Stimulated activated CD8-positive, alpha-beta memory T cell treated with anti-CD3 and anti-CD28 coated beads, Interleukin-7, amount 100 ng/mL, for 48 hours (primary cell): ENCODE data around the gene NUTM1.
"Not testable (repeated sequence)": the region's sequence is repeated elsewhere in the genome, so short reads cannot be mapped to it uniquely, and the experiment has no call there.

Source experiments
- DNase-seq, 2 donors: peaks; one replicate each; pipeline ENCODE4 v3.0.0-alpha.2; 2020; ENCODE audit warnings: low read depth in 1 of 2; ENCODE audit errors: extremely low read depth in 1 of 2

The NUTM1 gene

DNA sequence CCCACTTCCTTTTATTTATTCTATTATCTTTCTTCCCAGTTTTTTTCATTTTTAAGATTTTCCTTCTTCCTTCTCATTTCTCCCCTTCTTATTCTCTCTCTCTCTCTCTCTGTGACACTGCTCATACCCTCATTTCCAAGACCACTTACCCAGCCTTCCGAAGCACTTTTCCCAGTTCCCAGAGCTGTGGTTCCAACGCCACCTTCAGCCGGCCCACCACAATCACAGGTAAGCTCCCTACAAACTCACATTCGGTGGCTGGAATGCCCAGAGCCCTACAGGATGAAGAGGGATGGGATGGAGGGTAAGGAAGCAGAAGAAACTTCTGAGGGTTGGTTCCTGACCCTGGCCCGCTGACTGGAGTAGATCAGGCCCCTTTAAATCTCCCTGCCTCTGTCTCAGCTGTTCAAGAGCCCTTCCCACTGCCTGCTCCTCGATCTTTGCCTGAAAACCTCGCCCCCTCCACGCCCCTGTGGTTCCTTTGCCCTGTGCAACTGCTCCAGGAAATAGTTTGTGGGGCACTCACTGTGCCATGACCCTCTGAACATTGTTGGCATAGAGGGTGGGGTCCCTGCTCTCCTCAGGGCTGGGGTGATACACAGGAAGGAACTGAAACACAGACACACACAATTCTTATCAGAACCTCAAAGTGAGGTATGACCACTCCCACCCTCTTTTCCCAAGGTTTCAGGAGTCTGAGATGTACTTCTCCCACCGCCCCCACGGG is 19.1 kb downstream of the NUTM1 start:
- no peak for DNase-seq

GRCh38 chr15:34364041-34364440 is 20.9 kb downstream of the NUTM1 start:
- DNase-seq: no peak

- DNase-seq: no peak
Measured at GRCh38 chr15:34365091-34365825, 22.1 kb downstream of the NUTM1 start.

GRCh38 chr15:34365836-34366235 is 22.7 kb downstream of the NUTM1 start:
- DNase-seq: no peak

GRCh38 chr15:34366271-34367065 is 23.4 kb downstream of the NUTM1 start:
- DNase-seq: peak in 1 of 2 donors; percentile 45

DNA sequence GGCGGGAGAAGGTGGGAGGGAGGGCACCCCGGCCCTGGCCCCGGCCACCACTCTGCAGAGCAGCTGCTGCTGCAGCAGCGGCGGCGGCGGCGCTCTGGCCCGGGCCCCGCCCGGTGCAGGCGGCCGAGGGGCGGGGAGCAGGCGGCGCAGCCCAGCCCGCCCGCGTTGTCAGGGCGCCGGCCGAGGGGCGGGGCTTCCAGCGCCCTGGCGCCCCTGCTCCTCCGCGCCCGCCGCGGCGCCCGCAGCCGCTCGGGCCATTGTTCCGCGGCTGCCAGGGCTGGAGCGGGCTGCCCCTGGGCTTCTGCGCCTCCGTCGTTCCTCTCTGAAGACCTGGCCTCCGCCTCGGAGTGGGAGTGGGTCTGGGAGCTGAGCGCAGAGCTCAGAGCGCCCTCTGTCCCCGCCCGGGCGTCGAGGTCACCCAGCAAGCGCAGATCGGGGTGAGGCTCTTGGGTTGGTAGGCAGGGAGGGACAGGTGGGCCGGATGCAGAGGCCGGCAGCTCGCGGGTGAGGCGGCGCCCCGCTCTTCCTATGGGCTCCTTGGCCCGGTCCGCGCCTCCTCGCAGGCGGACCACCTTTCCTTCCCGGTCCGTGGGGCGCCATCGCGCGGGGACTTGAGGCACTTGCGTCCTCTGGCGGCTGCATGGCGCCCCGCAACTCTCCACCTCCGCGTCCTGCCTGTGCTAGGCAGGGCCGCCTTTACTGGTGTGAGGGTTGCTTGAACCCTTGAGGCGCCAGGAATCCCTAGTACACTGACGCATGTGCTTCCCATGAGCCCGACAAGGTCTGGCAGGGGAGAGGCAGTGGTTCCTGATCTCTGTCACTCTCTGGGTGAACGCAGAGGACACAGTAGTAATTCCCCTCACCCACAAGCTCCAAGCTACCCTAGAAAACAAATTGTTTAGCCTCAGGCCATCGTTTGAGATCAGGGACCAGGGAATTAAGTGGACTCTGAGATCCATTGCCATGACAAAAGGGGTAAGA is 24.3 kb downstream of the NUTM1 start, which contains the start of gene LPCAT4:
LPCAT4 (minus strand) TSS at position 96 of the 981 bp plus-strand sequence. CDS start 96 bp downstream, outside the sequence.
- DNase-seq: peak; percentile 77 to 80

DNA sequence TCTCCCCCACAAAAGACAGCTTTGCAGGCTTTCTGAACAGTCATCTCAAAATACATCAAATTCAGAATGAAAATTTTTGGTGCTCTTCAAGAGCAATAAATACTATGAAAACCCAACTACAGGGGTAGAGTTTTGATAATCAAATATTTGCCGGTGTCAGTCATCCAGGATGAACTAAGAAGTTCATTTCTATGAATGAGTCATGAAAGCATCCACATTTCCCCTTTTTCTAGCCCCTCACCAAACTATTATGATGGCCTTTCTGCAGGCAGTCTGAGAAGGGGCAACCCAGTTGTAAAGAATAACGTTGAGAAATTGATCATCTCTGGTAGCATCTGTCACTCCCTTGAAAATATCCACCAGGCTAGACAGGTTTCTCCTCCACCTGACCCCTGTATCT is 27.0 kb downstream of the NUTM1 start:
- no peak for DNase-seq

DNA sequence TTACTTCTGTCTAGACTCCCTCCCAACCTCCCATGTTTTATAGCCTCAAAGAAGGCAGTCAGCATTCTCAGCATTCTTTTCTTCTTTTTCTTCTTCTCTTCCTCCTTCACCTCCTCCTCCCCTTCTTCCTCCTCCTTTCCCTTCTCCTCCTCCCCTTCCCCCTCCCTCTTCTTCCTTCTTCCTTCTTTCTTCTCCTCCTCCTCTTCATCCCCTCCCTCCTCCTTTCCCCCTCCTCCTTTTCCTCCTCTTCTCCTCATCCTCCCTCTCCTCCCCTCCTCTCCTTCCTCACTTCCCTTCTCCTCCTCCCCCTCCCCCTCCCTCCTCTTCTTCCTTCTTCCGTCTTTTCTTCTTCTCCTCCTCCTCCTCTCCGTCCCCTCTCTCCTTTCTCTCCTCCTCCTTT is 27.5 kb downstream of the NUTM1 start:
- DNase-seq: no peak

DNA sequence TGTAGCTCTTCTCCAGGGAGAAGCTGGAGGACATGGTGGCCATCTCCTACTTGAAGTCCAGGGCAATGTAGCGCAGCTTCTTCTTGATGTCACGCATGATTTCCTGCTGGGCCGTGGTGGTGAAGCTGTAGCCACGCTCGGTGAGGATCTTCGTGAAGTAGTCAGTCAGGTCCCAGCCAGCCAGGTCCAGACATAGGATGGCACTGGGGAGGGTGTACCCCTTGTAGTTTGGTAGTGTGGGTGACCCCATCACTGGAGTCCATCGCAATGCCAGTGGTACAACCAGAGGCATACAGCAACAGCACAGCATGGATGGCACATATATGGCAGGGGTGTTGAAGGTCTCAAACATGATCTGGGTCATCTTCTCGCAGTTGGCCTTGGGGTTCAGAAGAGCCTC is 30.8 kb downstream of the NUTM1 start:
- no peak for DNase-seq

DNA sequence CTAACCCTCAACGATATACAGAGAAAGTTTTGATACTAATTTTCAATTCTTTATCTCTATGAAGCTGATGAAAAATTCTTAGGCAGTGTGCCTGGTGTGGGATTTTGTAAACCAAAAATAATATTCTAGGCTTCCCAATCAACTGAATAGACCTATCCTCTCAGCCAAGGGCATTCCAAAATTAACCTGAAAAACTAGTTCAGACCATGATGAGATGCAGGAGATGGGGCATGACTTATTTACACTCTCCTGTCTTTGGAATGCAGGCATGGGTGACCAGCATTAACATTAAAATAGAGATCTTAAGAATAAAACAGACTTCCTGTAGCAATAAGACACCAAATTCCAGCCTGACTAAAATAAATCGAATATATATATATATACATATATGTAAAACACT is 31.7 kb downstream of the NUTM1 start:
- DNase-seq: no peak

DNA sequence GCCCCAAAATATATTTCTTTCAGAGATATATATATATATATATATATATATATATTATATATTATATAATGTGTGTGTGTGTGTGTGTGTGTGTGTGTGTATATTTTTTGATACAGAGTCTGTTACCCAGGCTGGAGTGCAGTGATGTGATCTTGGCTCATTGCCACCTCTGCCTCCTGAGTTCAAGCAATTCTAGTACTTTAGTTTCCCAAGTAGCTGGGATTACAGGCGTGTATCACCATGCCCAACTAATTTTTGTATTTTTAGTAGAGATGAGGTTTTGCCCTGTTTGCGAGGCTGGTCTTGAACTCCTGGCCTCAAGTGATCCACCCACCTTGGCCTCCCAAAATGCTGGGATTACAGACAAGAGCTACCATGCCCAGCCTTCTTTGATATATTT is 32.4 kb downstream of the NUTM1 start:
- not testable (repeated sequence) for DNase-seq

GRCh38 chr15:34376856-34377255 is 33.7 kb downstream of the NUTM1 start:
- DNase-seq: no peak

DNA sequence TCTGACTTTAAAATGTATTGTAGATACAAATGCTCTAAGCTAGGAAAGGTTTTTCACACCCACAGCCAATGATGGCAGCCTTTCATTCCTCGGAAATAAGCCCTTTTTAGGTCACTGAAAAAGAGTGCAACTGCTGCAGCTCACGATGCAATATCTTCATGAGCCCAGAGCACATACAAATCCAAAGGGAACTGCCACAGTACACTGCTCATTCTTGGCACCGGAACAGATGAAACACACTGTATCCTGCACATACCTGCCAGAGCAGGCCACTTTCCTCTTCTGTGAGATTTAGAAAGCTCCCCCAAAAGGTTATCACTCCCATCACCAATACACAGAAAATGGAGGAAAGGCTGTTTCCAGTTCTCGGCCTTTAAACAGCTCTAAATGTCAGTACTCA is 37.4 kb downstream of the NUTM1 start:
- DNase-seq: not testable (repeated sequence)

- not testable (repeated sequence) for DNase-seq
Measured at GRCh38 chr15:34381829-34382521, 38.9 kb downstream of the NUTM1 start.

GRCh38 chr15:34389594-34390086 is 46.5 kb downstream of the NUTM1 start:
- DNase-seq: not testable (repeated sequence)

DNA sequence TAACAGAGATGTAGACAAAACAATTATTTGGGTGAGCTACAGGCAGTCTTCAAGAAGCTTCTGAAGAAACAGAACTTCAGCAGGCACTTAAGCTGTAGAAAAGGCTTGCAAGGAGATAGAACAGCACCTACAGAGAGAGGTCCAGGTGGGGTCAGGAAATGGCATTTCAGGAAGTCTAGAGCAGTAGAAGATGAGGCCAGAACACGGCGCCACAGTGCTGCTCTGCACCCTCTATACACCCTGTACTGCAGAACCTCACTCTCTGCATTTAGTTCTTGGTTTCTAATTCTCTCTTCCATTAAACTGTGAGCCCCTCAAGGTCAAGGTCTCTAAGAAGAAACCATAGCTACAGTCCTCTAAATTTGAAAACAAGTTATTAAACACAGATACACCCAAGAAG is 49.9 kb downstream of the NUTM1 start:
- DNase-seq: not testable (repeated sequence)

- DNase-seq: not testable (repeated sequence)
Measured at GRCh38 chr15:34397637-34398259, 54.6 kb downstream of the NUTM1 start.

- DNase-seq: not testable (repeated sequence)
Measured at GRCh38 chr15:34403160-34403598, 60.1 kb downstream of the NUTM1 start.

DNA sequence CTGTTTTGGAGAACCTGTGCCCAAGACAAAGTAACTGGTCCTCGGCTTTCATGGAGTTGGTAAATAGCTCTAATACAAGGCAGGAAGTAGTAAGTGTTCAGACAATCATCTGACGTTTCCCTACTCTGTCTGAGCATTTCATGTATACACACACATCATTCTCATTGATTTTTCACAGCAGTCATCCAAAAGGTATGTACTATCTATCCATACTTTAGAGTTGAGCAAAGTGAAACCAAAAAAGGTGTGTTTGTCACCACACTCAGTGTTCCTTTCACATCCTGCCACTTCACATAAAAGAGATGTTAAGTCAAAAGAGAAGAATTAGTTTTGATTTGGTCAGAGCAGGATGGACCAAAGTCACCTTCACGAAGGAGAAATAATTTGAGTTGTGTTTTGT is 60.8 kb downstream of the NUTM1 start:
- not testable (repeated sequence) for DNase-seq
